Mononuclear cell (primary cell): ENCODE measurements around the gene LRRC74A. TPM values are rescaled to one million over a fixed set of nuclear protein-coding genes. Genes with fewer than 3 reads are reported as not detected.
"Not testable (repeated sequence)": the region's sequence is repeated elsewhere in the genome, so short reads cannot be mapped to it uniquely, and the experiment has no call there.

Experiments
- H3K27me3 ChIP-seq: 2 replicates; pipeline ENCODE4 v1.6.0; 2011; ENCODE audit warnings: low read length, control low read depth; ENCODE audit not compliant: insufficient read depth
- H3K4me1 ChIP-seq: 2 replicates; pipeline ENCODE4 v1.5.1; 2011; ENCODE audit warnings: mild to moderate bottlenecking, low read length, control low read depth; ENCODE audit not compliant: insufficient read depth
- H3K4me3 ChIP-seq: 2 replicates; pipeline ENCODE4 v1.5.1; 2011; ENCODE audit warnings: mild to moderate bottlenecking, low read length, moderate library complexity
- H3K9me3 ChIP-seq: 2 replicates; pipeline ENCODE4 v1.5.1; 2011; ENCODE audit warnings: low read depth, mild to moderate bottlenecking, control low read depth, low read length
- total RNA-seq: library from RNA; depleted of rRNA; stranded (reverse); fragments of >200 nt; gene quantifications from one replicate; pipeline ENCODE4 v1.2.3, GENCODE V29; 2012

LRRC74A gene
- total RNA-seq, 1 donor = not detected

- Histone ChIP-seq H3K4me1 (peaks cover 27% of the 10 kb centered on the region), H3K4me3 (no peak overlapping the region), H3K9me3 (no peaks in the 10 kb centered on the region), H3K27me3 (no peaks in the 10 kb centered on the region)
Observed at GRCh38 chr14:76911473-76911872, 85.3 kb downstream of the LRRC74A start.

- not testable (repeated sequence) for H3K9me3 ChIP-seq, H3K27me3 ChIP-seq, H3K4me3 ChIP-seq
- peaks cover 43% of the 10 kb centered on the region for H3K4me1 ChIP-seq
Observed at GRCh38 chr14:76914533-76915081, 88.4 kb downstream of the LRRC74A start.

DNA sequence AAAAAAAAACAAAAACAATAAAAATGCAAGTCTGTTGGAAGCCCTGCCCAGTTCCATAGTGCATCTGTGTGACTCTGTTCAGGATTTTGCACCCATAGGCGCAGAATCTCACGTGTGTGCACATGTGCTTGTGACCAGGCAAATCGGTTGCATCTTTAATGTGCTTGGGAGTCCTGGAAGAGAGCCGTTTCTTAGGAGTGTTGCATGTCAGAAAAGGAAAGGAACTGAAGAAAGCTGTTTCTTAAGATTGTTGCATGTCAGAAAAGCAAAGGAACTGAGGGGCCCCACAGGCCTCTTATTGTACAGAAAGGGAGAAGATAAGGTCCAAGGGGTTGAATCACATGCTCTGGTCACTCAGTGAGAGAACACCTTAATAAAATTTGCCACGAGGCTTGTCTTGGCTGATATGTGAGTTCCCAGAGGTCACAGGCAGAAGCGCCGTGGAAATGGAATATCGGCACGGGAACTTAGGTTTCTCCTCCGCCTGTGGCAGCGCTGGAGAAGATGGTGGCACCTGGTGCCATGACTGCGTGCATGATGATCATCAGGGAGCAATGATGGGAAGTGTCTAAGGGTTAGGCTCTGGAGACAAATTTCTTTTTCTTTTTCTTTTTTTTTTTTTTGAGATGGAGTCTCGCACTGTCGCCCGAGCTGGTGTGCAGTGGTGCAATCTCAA, 90.0 kb downstream of the LRRC74A start:
- no peaks in the 10 kb centered on the region for H3K27me3 ChIP-seq
- H3K4me1 ChIP-seq = peaks cover 50% of the 10 kb centered on the region
- no peaks in the 10 kb centered on the region for H3K9me3 ChIP-seq
- no peak overlapping the region for H3K4me3 ChIP-seq

DNA sequence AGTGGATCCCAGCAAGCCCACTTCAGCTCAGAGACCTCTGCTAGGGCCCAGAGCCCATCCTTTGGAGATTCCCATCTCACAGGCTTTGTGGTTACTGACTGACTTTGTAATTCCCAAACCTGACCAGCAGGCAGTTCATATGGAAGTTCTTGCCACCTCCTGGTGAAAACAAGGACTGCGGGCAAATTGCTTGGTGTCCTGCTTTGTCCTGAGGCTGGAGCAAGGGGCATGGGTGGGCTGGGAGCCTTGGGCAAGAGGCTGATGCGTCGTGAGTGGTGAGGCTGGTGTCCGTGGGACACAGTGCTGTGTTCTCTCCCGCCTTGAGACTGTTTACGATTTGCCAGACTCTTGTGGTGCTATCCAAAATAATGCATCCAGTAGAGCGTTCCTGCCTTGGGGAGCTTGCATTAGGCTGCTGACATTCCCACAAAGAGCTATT, 91.0 kb downstream of the LRRC74A start:
- Histone ChIP-seq H3K27me3 (no peaks in the 10 kb centered on the region), H3K4me3 (no peak overlapping the region), H3K4me1 (peaks cover 50% of the 10 kb centered on the region), H3K9me3 (no peaks in the 10 kb centered on the region)

DNA sequence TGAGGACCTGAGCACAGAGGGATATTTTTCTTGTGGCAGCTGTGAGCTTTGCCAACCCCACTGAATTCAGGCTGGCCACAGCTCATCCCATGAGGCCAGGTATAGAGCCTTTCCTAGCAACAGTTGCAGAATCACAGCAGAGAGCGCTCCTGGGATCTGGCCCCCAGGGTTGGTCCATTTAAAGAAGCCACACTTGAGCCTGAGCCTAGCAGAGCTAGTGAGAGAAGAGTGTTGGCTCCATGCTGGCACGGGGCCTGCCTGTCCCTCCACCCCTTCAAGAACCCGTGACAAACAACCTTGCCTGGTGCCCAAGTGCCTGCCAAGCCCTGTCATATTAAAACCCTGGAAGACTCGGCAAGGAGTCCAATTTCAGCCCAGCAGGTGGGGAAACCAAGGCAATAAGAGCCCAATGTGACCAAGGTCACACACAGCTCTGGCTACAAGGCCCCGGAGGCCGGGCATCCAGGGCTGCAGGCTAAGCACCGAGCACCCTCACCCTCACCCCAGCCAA, 91.6 kb downstream of the LRRC74A start:
- H3K4me1 ChIP-seq = peaks cover 55% of the 10 kb centered on the region
- H3K27me3 ChIP-seq = no peaks in the 10 kb centered on the region
- H3K9me3 ChIP-seq = no peaks in the 10 kb centered on the region
- H3K4me3 ChIP-seq = no peak overlapping the region

DNA sequence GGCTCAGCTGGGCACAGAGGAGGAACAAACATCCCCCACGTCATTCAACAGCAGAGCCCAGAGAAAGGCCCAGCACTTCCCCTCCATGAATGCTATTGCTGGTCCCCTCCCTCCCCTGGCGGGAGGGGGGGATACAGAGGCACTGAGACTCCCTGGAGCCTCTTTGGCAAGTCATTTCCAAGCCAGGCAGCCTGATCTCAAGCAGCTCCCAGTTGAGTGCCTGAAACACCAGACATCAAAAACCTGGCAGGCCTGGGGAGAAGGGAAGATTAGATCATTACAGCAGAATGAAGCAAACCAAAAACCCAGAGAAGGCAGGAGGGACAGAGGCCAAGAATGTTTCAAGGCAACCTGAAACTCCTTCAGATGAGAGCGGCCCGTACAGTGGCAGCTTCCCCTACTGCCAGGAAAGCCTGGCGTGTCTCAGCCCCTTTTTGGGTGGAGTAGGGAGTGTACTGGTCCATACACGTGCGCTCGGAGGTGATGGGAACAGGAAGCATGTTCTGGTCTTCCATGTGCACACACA, 92.1 kb downstream of the LRRC74A start:
- Histone ChIP-seq H3K4me3 (no peak overlapping the region), H3K27me3 (no peaks in the 10 kb centered on the region), H3K9me3 (no peaks in the 10 kb centered on the region), H3K4me1 (peaks cover 53% of the 10 kb centered on the region)

- H3K4me3 ChIP-seq = no peak overlapping the region
- H3K4me1 ChIP-seq = peaks cover 48% of the 10 kb centered on the region
- no peaks in the 10 kb centered on the region for H3K9me3 ChIP-seq
- H3K27me3 ChIP-seq = no peaks in the 10 kb centered on the region
Observed at GRCh38 chr14:76918782-76919394, 92.7 kb downstream of the LRRC74A start.

Other genes with a start within 250 kb of the LRRC74A start
- gene VASH1, start 64.9 kb upstream of the LRRC74A start, total RNA-seq = 2.3 TPM
- gene ANGEL1, start 13.5 kb upstream of the LRRC74A start, total RNA-seq = 6.7 TPM
- gene IRF2BPL, start 202.3 kb downstream of the LRRC74A start, total RNA-seq = 36.1 TPM